A549 (cell line): Measurements from ENCODE around the gene HELQ.
A peak's percentile ranks its signal among the peaks of the same experiment; 100 is the strongest.

Experiments used
- BHLHE40 ChIP-seq: IDR thresholded peaks from 2 replicates; pipeline ENCODE4 v1.6.1; 2012; ENCODE audit warnings: low read depth, low read length, inconsistent platforms
- CHD2 ChIP-seq: fragments of 150-350 bp; IDR thresholded peaks from 2 replicates; pipeline ENCODE4 v1.6.1; 2014; ENCODE audit warnings: low read length; ENCODE audit not compliant: partially characterized antibody
- MYC ChIP-seq: IDR thresholded peaks from 2 replicates; pipeline ENCODE4 v1.6.1; 2012; ENCODE audit warnings: mild to moderate bottlenecking, inconsistent platforms, low read length, improper control_type of control experiment, borderline replicate concordance
- ZNF302 ChIP-seq: fragments of 250-450 bp; sonication (Bioruptor Pico); IDR thresholded peaks from 2 replicates; pipeline ENCODE4 v1.9.0; 2021; ENCODE audit warnings: inconsistent platforms, mild to moderate bottlenecking, moderate library complexity
- TF ChIP-seq, protein P1 (sequence below): fragments of >200 bp; sonication (Bioruptor Twin); formaldehyde crosslinking; IDR thresholded peaks from 3 replicates; pipeline ENCODE4 v1.5.1; 2016
- TF ChIP-seq, protein P2 (sequence below): IDR thresholded peaks from 2 replicates; pipeline ENCODE4 v1.6.1; 2012

DNA sequence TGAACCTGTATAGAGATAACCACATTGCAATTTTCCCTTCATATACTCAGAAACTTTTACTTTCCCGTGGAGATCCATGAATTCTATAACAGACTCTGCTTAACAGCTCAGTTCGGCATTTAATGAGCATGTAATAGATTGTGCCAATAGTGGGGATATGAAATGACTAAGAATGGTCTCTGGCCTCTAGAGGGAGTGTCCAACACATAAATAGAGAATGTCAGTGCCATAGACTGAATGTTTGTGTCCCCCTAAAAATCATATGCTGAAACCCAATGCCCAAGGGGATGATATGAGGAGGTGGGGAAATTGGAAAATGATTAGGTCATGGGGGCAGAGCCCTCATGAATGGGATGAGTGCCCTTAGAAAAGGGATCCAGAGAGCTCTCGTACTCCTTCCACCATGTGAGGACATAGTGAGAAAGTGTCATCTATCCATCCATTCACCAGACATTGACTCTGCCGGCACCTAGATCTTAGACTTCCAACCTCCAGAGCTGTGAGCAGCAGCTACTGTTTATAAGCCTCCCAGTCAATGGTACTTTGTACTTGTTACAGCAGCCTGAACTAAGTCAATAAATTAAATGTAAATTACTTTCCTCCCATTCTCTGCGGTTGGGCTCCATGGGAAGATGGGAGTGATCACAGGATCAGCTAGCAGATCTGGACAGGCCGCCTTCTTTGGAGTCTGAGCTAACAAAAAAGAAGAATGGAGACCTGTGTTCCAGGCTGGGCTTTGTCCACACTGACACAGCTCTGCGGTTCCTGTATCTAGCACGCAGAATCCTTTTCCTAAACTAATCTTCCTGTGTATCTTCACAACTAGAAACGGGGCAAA, 92.9 kb downstream of the HELQ start:
- TF ChIP-seq, protein P1, sequence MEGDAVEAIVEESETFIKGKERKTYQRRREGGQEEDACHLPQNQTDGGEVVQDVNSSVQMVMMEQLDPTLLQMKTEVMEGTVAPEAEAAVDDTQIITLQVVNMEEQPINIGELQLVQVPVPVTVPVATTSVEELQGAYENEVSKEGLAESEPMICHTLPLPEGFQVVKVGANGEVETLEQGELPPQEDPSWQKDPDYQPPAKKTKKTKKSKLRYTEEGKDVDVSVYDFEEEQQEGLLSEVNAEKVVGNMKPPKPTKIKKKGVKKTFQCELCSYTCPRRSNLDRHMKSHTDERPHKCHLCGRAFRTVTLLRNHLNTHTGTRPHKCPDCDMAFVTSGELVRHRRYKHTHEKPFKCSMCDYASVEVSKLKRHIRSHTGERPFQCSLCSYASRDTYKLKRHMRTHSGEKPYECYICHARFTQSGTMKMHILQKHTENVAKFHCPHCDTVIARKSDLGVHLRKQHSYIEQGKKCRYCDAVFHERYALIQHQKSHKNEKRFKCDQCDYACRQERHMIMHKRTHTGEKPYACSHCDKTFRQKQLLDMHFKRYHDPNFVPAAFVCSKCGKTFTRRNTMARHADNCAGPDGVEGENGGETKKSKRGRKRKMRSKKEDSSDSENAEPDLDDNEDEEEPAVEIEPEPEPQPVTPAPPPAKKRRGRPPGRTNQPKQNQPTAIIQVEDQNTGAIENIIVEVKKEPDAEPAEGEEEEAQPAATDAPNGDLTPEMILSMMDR = peak; percentile 42
- TF ChIP-seq MYC (no peak), BHLHE40 (no peak), CHD2 (no peak), ZNF302 (CRISPR knock-in tag) (no peak)
- TF ChIP-seq, protein P2, sequence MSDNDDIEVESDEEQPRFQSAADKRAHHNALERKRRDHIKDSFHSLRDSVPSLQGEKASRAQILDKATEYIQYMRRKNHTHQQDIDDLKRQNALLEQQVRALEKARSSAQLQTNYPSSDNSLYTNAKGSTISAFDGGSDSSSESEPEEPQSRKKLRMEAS = no peak
